SK-N-SH treated with all-trans-retinoic acid at 6 μM for 48 hours (cell line): ENCODE data around the gene DSTYK.

ENCODE experiments used
- ATAC-seq: fragments of 200-7000 bp; cut with Tn5 transposase; 3 replicates; pipeline ENCODE4 v1.9.1; 2020; ENCODE audit warnings: mild to moderate bottlenecking, moderate library complexity
- ARNTL ChIP-seq: fragments of 450-650 bp; formaldehyde crosslinking; IDR thresholded peaks from 2 replicates; pipeline ENCODE4 v1.5.0; 2020; ENCODE audit warnings: low read depth, mild to moderate bottlenecking, moderate library complexity, borderline replicate concordance
- BACH2 ChIP-seq: fragments of 250-450 bp; sonication (Bioruptor Pico); IDR thresholded peaks from 2 replicates; pipeline ENCODE4 v1.9.0; 2021; ENCODE audit warnings: mild to moderate bottlenecking, borderline replicate concordance
- CSDC2 ChIP-seq: fragments of 250-450 bp; sonication (Bioruptor Pico); IDR thresholded peaks from 2 replicates; pipeline ENCODE4 v1.5.0; 2020; ENCODE audit warnings: mild to moderate bottlenecking, moderate library complexity
- GLIS3 ChIP-seq: fragments of 250-450 bp; sonication (Bioruptor Pico); IDR thresholded peaks from 2 replicates; pipeline ENCODE4 v1.5.0; 2020; ENCODE audit warnings: mild to moderate bottlenecking, moderate library complexity
- ISL1 ChIP-seq: fragments of 250-450 bp; sonication (Bioruptor Pico); IDR thresholded peaks from 2 replicates; pipeline ENCODE4 v2.1.2; 2022; ENCODE audit warnings: mild to moderate bottlenecking, moderate library complexity
- OSR1 ChIP-seq: fragments of 250-450 bp; sonication (Bioruptor Pico); IDR thresholded peaks from 2 replicates; pipeline ENCODE4 v1.8.0; 2022; ENCODE audit warnings: moderate library complexity, mild to moderate bottlenecking, inconsistent platforms
- PPARA ChIP-seq: fragments of 250-450 bp; sonication (Bioruptor Pico); IDR thresholded peaks from 2 replicates; pipeline ENCODE4 v1.5.0; 2020; ENCODE audit warnings: mild to moderate bottlenecking, borderline replicate concordance
- RARB ChIP-seq: fragments of 250-450 bp; sonication (Bioruptor Pico); IDR thresholded peaks from 2 replicates; pipeline ENCODE4 v1.8.0; 2021; ENCODE audit warnings: mild to moderate bottlenecking, moderate library complexity
- SNAI2 ChIP-seq: fragments of 250-450 bp; sonication (Bioruptor Pico); IDR thresholded peaks from 2 replicates; pipeline ENCODE4 v1.5.0; 2020; ENCODE audit warnings: mild to moderate bottlenecking, moderate library complexity
- TCF4 ChIP-seq: fragments of 250-450 bp; sonication (Bioruptor Pico); IDR thresholded peaks from 2 replicates; pipeline ENCODE4 v1.8.0; 2021; ENCODE audit warnings: mild to moderate bottlenecking, moderate library complexity, borderline replicate concordance
- ZC3H10 ChIP-seq: fragments of 250-450 bp; sonication (Bioruptor Pico); IDR thresholded peaks from 2 replicates; pipeline ENCODE4 v1.5.1; 2021; ENCODE audit warnings: mild to moderate bottlenecking, moderate library complexity
- ZFP3 ChIP-seq: fragments of 250-450 bp; sonication (Bioruptor Pico); IDR thresholded peaks from 2 replicates; pipeline ENCODE4 v1.5.0; 2020; ENCODE audit warnings: mild to moderate bottlenecking, moderate library complexity
- ZNF565 ChIP-seq: fragments of 450-650 bp; formaldehyde crosslinking; conservative IDR thresholded peaks from 2 replicates; pipeline ENCODE4 v1.5.0; 2020; ENCODE audit warnings: low read depth, mild to moderate bottlenecking, moderate library complexity
- ZNF70 ChIP-seq: fragments of 450-650 bp; formaldehyde crosslinking; IDR thresholded peaks from 2 replicates; pipeline ENCODE4 v1.5.0; 2020; ENCODE audit warnings: mild to moderate bottlenecking, moderate library complexity
- TF ChIP-seq, protein P1 (sequence below): fragments of 250-450 bp; sonication (Bioruptor Pico); IDR thresholded peaks from 2 replicates; pipeline ENCODE4 v1.5.0; 2020; ENCODE audit warnings: mild to moderate bottlenecking, moderate library complexity
- TF ChIP-seq, protein P2 (sequence below): fragments of 250-450 bp; sonication (Bioruptor Pico); IDR thresholded peaks from 2 replicates; pipeline ENCODE4 v1.5.1; 2020; ENCODE audit warnings: low read depth, mild to moderate bottlenecking, moderate library complexity
- TF ChIP-seq, protein P3 (sequence below): fragments of 250-450 bp; sonication (Bioruptor Pico); IDR thresholded peaks from 2 replicates; pipeline ENCODE4 v1.8.0; 2021; ENCODE audit warnings: low read depth, mild to moderate bottlenecking, moderate library complexity, borderline replicate concordance
- TF ChIP-seq, protein P4 (sequence below): fragments of 250-450 bp; sonication (Bioruptor Pico); IDR thresholded peaks from 2 replicates; pipeline ENCODE4 v1.5.1; 2021; ENCODE audit warnings: mild to moderate bottlenecking, moderate library complexity

DSTYK gene

DNA sequence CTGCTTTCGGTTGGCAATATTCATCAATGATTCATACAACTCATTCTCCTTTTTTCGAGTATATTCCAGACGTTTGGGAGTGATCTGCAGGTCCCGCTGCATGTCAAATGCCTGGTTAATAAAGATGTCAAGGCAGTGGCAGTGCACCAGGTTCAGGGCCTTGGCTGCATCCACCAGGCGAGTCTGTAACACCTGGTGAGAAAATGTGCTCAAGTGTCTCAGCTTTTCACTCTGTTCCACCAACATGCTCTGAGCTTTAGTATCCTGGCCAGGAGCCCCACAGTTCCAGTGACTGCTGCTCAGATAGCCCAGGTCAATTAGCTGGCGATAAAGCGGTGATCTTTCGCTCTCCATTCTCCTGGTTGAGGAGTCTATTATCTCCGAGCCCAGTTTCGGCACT is 42.3 kb downstream of the DSTYK start:
- TF ChIP-seq TCF4 (no peak), GLIS3 (no peak), ZFP3 (no peak), ARNTL (no peak), ISL1 (CRISPR knock-in tag) (no peak), CSDC2 (CRISPR knock-in tag) (no peak)
- TF ChIP-seq, protein P1, sequence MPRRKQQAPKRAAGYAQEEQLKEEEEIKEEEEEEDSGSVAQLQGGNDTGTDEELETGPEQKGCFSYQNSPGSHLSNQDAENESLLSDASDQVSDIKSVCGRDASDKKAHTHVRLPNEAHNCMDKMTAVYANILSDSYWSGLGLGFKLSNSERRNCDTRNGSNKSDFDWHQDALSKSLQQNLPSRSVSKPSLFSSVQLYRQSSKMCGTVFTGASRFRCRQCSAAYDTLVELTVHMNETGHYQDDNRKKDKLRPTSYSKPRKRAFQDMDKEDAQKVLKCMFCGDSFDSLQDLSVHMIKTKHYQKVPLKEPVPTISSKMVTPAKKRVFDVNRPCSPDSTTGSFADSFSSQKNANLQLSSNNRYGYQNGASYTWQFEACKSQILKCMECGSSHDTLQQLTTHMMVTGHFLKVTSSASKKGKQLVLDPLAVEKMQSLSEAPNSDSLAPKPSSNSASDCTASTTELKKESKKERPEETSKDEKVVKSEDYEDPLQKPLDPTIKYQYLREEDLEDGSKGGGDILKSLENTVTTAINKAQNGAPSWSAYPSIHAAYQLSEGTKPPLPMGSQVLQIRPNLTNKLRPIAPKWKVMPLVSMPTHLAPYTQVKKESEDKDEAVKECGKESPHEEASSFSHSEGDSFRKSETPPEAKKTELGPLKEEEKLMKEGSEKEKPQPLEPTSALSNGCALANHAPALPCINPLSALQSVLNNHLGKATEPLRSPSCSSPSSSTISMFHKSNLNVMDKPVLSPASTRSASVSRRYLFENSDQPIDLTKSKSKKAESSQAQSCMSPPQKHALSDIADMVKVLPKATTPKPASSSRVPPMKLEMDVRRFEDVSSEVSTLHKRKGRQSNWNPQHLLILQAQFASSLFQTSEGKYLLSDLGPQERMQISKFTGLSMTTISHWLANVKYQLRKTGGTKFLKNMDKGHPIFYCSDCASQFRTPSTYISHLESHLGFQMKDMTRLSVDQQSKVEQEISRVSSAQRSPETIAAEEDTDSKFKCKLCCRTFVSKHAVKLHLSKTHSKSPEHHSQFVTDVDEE (CRISPR knock-in tag), result no peak
- TF ChIP-seq, protein P2, sequence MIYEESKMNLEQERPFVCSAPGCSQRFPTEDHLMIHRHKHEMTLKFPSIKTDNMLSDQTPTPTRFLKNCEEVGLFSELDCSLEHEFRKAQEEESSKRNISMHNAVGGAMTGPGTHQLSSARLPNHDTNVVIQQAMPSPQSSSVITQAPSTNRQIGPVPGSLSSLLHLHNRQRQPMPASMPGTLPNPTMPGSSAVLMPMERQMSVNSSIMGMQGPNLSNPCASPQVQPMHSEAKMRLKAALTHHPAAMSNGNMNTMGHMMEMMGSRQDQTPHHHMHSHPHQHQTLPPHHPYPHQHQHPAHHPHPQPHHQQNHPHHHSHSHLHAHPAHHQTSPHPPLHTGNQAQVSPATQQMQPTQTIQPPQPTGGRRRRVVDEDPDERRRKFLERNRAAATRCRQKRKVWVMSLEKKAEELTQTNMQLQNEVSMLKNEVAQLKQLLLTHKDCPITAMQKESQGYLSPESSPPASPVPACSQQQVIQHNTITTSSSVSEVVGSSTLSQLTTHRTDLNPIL (CRISPR knock-in tag), result no peak
- ATAC-seq, result no peak

DNA sequence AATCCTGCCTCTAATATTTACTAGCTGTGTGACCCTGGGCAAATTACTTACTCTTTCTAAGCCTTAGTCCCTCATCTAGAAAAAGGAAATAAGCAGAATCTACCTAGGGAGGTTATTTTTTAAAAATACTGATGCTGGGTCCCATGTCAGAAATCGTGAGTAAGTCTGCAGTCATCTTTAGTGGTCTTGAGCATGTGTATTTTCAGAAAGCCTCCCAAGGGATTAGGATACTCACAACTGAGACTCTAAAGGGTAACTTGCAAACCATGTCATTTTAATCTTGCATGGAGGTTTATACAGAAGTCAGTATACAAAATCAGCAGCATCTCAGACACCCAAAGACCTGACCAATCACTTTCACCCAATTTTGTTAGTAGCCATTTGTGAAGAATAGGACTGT is 43.2 kb downstream of the DSTYK start:
- no peak for ATAC-seq
- TF ChIP-seq OSR1 (no peak), ISL1 (CRISPR knock-in tag) (no peak), ARNTL (no peak), RARB (no peak), BACH2 (no peak)
- TF ChIP-seq, protein P3, sequence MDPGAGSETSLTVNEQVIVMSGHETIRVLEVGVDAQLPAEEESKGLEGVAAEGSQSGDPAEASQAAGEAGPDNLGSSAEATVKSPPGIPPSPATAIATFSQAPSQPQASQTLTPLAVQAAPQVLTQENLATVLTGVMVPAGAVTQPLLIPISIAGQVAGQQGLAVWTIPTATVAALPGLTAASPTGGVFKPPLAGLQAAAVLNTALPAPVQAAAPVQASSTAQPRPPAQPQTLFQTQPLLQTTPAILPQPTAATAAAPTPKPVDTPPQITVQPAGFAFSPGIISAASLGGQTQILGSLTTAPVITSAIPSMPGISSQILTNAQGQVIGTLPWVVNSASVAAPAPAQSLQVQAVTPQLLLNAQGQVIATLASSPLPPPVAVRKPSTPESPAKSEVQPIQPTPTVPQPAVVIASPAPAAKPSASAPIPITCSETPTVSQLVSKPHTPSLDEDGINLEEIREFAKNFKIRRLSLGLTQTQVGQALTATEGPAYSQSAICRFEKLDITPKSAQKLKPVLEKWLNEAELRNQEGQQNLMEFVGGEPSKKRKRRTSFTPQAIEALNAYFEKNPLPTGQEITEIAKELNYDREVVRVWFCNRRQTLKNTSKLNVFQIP (CRISPR knock-in tag), result no peak

DNA sequence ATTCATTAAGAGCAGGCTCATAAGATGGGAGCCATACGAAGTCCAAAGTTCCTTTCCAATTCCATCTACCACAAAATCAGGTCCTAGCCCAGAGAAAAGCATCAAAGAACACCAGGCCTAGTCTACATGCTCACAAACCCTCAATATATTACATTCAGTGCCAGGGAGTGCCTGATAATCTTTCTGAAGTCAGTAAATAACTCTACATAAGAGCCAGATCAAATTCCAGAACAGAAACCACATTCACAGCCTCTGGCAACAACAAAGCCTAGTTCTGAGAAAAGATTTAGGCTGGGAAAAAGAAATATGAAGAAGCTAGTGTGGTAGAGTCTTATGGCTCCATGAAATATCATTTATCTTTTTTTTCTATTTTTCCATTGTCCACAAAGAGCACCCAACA is 49.2 kb downstream of the DSTYK start:
- TF ChIP-seq ARNTL (no peak), PPARA (CRISPR knock-in tag) (no peak), ZC3H10 (CRISPR knock-in tag) (no peak), ZNF565 (no peak), SNAI2 (CRISPR knock-in tag) (no peak), ZNF70 (CRISPR knock-in tag) (no peak), TCF4 (no peak)
- TF ChIP-seq, protein P4, sequence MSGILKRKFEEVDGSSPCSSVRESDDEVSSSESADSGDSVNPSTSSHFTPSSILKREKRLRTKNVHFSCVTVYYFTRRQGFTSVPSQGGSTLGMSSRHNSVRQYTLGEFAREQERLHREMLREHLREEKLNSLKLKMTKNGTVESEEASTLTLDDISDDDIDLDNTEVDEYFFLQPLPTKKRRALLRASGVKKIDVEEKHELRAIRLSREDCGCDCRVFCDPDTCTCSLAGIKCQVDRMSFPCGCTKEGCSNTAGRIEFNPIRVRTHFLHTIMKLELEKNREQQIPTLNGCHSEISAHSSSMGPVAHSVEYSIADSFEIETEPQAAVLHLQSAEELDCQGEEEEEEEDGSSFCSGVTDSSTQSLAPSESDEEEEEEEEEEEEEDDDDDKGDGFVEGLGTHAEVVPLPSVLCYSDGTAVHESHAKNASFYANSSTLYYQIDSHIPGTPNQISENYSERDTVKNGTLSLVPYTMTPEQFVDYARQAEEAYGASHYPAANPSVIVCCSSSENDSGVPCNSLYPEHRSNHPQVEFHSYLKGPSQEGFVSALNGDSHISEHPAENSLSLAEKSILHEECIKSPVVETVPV (CRISPR knock-in tag), result no peak
- TF ChIP-seq, protein P3 (CRISPR knock-in tag), result no peak
- TF ChIP-seq, protein P1 (CRISPR knock-in tag), result no peak
- no peak for ATAC-seq
